HG03045 (cell line): ENCODE data around the gene SASH1.
A peak's percentile ranks its signal among the peaks of the same experiment; 100 is the strongest.

ENCODE experiments used
- ATAC-seq: cut with Tn5 transposase; IDR thresholded peaks from one replicate; pipeline ENCODE4 v1.9.1; 2021; ENCODE audit warnings: mild to moderate bottlenecking, moderate library complexity; ENCODE audit not compliant: unreplicated experiment

Gene SASH1

DNA sequence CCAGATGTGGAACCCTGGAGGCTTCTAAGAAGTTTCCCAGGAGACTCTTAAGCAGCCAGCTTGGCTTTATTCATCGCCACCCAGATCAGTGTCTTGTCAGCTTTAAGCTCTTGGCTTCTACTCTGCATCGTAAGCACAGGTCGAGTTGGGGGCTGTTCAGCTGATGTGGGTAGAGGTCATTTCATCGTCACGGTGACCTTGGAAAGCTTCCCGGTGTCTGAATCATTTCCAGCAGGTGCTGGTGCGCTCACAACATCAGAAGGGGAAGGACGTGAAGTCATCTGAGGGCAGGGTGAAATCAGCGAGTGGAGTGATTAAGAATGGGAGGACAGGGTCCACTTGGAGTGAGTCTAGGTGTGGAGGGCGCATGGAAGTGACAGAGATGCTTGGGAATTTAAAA, 112.6 kb downstream of the SASH1 start:
- no peak for ATAC-seq

DNA sequence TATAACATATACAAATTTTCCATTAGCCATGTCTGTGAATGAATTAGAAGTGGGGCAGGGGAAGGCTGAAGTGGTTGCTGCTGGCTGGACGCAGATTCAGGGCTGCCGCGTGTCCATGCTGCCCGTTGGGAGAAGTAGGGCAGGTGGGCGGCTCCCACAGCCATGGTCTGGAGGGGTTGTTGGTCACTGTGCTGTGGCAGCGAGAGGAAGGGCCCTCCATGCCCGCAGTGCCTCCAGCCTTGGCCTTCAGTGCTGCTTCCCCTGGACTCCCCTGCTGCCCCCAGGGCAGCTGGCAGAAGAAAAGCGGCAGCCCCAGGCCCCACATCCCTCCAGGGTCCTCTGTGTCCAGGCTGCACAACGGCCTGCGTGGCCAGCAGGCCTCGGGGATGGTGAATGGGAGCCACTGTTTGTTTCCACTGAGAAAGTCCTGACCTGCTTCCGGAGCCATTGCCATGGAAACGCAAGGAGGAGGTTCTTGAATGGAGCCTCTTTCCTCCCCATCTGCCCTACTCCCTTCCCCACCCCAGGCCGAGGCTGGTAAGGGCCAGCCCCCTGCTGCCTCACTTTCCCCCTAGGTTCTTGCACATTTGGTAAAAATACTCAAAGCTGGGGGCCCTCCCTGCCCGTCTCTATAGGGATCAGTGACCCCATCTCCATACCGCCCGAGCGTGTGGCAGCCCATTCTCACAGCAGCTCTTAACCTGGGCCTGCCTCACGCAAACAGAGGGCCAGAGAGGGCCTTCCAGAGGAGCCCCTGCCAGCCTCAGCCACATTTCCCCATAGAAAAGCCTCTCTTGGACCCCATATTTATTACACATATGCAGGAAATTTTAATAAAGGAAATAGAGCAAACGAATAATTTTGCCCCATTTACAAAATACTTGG, 113.3 kb downstream of the SASH1 start:
- no peak for ATAC-seq

DNA sequence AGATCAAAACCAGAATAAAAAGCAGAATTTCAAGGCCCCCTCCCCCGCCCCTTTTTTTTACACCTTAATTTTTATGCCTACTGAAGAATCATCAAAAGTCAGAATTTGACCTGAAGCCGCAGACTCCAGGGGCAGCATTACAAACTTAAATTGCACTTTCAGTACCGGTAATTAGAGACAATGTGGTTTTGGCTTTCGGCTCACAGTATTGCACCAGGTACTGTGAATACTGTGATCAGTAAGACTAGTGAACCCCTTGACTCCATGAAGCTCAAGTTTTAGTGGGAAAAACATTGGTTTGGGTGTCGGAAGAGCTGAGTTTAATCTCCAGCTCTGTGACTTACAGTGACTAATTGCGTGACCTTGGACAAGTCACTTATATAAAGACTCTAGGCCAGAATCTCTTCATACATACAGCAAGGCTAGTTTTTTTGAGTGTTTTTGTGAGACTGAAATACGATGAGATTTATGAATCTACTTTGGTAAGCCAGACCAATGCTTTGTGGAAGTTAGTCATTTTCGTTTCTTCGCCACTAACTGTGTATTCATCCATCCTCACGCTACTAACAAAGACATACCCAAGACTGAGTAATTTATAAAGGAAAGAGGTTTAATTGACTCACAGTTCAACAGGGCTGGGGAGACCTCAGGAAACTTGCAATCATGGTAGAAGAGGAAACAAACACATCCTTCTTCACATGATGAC, 114.7 kb downstream of the SASH1 start:
- no peak for ATAC-seq

DNA sequence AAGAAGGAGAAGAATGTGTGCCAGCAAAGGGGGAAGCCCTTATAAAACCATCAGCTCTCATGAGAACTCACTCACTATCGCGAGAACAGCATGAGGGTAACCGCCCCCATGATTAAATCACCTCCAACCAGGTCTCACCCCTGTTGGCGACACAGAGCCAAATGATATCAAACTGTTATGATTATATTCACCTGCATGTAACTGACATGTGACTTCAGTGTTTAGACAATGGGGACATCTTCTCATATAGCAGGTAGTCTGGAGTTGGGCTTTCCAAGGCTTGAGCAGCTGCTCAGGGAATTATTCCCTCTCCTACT, 115.2 kb downstream of the SASH1 start:
- no peak for ATAC-seq

DNA sequence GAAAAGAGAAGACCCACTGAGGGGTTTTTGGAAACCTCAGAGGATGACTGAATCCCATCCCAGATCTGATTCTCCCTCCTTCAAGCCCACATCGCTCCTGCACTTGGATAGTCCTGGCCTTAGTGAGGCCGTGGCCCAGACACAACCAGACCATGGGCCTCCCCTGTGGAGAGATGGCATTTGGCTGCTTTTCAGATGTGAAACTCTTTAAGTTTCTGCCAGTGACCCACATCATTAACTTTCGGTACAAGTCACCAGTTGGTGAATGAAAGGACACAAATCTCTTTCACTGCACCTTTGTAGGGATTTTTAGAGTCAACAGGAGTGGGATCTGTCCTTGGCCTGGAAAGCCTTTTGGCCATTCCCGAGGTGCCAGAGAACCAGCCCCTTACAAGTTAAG, 116.6 kb downstream of the SASH1 start:
- no peak for ATAC-seq

DNA sequence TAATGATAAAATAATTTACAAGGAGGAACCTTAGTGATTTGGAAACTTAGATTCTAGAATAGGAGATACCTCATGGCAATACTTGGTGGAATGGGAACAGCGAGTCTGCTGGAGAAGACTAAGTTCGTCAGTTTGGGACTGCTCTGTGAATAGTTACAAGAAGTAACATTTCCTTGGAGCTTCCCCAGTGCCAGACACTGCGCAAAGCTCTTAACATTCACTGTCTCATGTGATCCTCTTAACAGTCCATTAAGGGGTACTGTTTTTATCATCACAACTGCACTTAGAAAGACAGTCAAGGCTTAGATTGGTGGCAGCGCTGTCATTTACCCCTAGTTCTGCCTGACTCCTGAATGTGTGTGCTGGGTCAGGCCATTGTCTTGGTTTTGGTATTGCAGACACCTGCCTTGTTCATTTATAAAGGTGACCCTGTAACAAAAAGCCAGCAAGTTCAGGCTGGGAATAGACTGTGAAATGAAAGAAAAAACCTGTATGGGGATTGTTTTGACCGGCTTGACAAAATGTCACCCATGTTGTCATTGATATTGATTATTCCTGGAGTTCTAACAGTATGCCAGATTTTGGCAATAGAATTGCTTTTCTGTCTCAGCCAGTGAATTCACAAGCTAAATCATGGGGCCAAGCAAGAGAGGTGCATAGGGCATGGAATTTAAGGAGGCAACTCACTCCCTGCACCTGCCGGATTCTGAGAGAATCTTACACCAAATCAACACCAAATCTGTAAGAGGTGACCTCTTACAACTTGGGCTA, 118.4 kb downstream of the SASH1 start:
- ATAC-seq = no peak

DNA sequence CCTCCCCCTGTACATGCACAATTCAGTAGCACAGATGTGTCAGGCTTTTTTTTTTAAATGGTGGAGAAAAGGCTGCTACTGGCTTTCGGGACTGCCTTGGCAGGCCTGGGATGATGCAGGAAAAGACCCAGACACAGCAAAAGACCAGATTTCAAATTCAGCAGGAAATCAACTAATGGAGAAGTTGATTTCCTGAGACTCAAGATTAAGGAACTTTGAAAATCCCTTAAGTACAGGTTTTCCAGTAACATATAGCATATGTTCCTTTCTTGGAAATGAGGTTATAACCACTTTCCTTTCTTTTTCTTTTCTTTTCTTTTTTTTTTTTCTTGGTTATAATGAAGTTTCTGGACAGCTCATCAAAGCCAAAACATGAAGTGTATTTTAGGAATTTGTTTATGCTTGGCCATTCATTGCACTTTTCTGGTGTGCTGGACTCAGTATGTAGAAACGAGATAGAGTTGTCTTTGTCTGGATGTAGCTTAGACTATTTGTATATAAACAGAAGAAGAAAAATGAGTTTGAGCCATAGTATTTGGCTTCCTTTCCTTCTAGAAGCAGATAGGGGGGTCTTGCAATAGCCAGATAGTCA, 119.4 kb downstream of the SASH1 start:
- no peak for ATAC-seq

DNA sequence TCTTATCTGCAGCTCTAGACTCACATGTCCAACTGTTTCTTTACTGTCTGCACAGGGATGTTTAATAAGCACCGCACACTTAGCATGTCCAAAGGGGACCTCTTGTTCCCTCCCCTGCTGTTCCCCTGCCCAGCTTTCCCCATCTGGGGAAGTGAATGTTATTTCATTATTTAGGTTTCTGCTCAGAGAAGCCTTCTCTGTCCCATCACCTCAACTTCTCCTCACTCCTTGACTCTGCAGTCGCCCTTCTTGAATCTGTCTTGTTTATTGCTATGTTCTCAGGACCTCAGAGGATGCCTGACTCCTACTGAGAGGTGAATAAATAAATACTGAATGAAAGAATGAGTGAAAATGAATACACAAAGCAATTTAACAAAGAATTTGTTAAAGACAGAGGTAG, 121.0 kb downstream of the SASH1 start:
- ATAC-seq = no peak

DNA sequence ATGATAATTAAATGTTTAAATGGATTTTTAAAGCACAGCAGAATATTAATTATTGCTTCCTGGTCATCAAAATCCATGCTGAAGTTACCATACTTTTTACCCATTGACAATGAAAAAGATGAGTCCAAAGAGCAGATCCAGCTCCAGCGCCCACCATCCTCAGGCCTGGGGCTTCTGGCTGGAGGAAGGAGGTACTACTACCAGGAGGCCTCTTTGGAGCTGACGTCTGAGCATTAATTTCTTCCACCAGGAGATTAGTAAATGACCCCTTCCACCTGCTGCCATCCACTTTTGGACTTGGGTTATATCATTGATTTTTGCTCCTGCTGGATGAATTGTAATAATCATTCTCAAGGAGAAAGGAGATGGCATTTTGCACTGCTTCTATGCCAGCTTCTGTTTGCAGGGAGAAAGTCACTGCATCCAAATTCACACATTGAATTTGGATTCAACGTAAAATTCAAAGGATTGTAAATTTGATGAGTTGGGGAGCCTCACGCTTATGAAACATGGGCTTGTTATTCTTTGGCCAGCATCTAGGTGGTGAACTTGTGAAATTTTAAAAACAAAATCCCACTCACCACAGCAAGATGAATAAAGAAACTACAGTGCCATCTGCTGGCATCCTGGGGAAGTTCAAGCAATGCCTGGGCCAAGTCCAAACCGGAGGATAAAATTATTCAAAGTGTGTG, 121.8 kb downstream of the SASH1 start:
- peak; percentile 61 for ATAC-seq

DNA sequence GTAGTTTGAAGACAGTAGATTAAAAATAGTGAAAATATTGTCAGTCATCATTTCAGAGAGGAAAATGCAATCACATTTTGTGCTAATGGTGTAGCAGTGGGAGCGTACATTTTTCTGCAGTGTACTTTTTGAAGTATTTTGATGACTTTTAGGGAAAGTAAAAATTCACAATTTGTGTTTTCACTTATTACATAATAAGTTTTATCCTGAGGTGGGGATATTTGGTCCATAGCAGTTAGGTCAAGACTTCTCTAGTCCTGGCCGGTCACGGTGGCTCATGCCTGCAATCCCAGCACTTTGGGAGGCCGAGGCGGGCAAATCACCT, 122.3 kb downstream of the SASH1 start:
- ATAC-seq = no peak

DNA sequence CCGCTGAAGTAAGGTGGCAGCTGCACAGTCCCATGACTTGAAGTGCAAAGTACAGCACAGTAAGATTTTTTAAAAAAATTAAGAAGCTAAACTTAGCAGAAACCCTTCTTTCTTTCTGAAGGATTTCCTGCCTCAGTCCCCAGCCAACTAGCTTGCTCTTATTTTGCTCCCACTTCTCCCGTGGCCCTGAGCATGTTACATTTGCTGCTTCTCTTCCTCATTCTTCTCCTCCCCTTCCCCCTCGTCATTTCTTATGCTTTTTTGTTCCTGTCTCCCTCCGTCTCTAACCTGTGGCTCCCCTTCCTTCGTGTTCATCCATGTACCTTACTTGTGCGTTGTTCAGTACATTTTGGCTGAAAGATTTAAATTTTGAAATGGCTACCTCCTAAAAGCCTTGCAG, 123.0 kb downstream of the SASH1 start:
- no peak for ATAC-seq

DNA sequence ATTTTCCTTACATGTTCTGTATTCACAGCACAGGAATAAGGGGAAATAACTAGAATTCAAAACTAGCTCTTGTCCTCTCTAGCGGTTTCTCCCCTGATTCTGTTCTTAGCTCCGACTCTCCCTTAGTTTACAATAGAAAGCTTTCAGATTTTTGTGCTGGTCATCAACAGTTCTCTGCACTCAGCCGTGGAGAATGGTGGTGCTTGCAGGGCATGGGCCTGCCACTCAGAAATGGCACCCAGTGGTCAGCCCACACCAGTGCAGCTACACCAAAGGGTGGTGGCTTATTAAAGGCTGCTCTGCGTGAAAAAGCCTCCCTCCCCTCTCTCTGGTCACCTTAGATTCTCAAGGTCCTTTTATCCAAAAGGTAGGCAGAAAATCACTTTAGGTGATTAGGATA, 123.5 kb downstream of the SASH1 start:
- no peak for ATAC-seq

DNA sequence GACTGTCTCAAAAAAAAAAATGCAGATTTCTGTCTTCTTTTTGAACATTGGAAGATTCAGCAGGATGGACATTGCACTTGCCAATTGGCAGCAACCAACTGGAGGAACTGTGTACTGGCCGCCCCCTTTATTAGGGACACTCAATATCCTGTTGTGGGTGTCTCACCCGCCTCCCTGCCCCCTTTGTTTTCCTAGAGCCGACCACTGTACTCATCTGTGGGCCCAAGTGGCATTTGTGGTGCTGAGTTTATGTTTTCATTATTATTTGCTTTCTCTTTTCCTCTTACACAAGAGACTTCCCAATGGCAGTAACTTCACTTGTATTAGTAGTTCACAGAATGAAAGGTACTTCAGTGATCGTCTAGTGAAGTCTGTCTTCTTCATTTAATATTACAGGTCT, 125.3 kb downstream of the SASH1 start:
- no peak for ATAC-seq

DNA sequence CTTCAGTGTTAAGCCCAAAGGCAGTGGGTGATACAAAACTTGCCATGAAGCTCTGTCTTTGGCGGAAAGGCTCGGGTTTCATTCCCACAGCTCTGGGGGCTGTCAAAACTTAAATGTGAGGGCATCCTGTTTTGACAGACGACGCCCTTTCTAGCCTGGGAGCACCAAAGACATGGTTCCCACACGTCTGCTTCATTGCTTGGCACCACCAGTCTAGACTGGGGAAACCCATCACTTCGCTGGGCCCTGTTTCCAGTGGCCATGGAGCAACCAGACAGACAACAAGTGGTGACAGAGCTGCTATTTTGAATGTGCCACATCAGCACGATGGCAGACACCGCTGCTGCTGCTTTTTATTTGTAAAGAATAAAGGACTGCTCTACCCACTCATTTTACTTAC, 127.5 kb downstream of the SASH1 start:
- ATAC-seq = no peak

DNA sequence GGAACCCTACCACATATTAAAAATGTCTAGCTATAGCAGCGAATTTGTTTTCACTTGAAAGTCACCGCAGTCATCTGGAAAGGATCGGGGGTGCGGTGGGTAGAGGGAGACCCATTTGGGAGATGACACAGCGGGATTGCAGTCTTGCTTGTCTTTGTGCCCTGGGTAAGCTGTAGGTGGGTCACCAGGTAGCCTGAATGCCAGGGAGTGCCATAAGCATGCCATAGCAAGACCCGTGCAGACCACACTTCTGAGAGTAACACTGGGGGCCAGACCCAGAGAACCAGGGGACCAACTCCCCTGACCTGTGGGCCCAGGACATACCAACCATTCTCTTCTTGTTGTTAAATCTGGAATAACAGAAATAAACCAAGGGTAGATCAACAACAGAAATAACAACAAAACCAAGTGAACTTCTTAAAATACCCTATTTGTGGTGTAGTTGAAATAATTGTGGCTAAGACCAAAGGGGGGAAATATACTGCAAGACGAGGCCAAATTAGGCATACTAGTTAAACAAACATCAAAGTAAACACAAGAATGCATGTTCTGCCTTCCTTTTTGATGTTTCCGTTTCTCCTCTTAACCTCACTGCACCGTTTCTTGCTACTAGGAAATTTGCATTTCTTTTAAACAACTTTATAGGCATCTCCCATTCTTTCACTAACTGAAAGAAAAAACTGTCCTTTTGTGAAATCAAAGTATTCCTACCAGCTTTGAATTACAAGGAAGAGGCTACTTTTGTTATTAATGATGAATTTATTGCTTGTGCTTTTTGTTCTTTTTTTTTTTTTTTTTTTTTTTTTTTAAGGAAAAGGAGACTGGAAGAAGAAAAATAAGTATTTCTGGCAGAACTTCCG, 128.2 kb downstream of the SASH1 start:
- no peak for ATAC-seq

DNA sequence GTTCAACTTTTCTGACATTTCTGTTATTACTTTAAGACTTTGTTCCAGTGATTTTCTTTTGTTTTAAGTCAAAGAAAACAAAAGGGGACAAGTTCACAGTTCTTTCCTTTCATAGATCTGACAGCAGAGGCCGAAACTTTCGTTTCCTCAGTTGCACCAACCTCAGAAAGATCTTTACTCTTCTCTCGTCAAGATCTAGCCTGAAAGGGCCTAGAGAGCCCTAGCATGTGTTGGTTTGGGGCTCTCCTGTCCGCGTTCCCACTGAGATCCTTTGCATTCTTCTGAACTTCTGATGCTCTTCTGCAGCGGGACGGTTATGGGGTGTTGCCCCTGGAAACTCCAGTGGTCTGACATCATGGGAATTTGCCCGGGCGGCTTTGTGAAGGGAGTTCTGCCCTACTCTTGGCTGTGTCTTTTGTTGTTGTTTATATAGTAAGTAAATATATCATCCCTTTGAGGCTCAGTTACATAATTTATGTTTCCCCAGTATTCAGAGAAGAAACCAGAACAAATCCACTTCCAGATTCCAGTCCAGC, 129.1 kb downstream of the SASH1 start:
- no peak for ATAC-seq

DNA sequence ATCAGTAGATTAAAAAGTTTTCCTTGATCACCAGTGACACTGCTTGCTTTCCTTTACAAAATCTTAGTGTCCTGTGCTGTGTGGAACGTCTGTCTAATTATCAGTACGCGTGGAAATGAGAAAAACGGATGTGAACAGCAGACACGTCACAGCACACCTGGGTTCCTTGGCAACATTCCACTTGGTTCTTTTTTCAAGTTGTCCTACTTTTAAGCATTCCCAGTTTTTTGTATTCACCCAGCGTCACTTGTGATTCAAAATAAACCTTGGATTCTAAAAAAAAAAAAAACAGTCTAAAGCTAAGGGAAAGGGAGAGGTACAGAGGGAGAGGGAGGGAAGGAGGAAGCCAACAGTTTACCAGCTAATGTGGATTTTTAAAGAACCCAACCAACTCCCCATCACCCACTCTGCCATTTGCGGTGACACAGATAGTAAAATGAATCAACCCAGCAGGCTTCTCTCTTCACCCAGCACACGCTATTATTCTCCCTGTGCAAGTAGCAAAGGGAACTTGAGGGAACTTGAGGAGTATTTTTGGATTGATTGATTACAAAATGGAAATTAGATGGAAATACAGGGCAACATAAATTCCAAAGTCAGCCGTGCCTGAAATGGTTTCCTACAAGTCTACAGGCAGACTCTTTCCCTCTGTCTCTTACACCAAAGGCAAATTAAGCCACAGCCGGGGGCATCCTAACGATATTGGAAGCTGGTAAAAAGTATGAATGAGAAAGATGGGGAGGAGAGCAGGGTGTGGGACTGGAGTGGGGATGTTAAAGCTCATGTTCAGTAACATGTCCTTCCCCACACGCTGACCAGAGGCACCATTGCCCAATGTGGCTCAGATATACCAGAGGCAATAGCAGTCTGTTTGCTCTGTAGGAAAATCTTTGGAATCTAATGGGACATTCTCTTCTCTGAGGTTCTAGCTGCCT, 129.8 kb downstream of the SASH1 start:
- ATAC-seq = no peak

DNA sequence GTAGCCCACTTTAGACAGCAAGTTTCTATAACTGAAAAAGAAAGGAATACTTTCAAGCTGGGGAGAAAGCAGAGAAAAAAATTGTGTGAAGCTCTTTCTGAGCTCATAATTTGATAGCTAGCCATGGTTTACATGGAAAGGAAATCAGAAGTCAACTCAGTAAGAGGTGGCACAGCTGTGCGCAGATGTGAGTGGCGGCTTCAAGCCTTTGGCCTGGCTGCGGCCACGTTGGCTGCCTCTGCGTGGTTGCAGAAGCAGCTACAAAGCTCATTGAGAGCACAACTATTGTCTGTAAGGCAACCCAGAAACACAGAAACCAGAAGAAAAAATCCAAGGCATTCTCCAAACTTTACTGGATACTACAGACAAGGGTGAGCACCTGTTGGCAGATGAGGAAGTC, 136.9 kb downstream of the SASH1 start:
- no peak for ATAC-seq

DNA sequence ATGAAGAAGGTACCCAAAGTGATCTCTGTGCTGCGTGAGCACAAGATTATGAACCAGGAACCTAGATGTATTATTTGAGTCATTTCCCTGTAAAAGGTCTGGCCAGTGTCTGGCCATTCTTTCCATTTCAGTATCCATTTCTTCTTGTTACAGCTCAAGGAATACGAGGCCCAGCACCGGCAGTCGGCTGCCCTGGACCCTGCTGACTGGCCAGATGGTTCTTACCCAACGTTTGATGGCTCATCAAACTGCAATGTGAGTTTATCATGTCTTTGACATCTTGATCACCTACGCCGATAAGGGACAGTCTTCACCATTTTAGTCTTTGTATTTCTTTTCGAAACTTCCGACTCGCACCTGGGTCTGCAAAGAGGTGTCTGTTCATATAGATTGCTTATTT, 144.8 kb downstream of the SASH1 start:
- ATAC-seq = no peak
